SK-N-SH treated with all-trans-retinoic acid at 6 μM for 48 hours (cell line): ENCODE data around the gene PPM1H.
"Not testable (repeated sequence)": the region's sequence is repeated elsewhere in the genome, so short reads cannot be mapped to it uniquely, and the experiment has no call there.

Experiments
- ATAC-seq: fragments of 200-7000 bp; cut with Tn5 transposase; 3 replicates; pipeline ENCODE4 v1.9.1; 2020; ENCODE audit warnings: mild to moderate bottlenecking, moderate library complexity
- ARNTL ChIP-seq: fragments of 450-650 bp; formaldehyde crosslinking; IDR thresholded peaks from 2 replicates; pipeline ENCODE4 v1.5.0; 2020; ENCODE audit warnings: low read depth, mild to moderate bottlenecking, moderate library complexity, borderline replicate concordance
- CSDC2 ChIP-seq: fragments of 250-450 bp; sonication (Bioruptor Pico); IDR thresholded peaks from 2 replicates; pipeline ENCODE4 v1.5.0; 2020; ENCODE audit warnings: mild to moderate bottlenecking, moderate library complexity
- CSRNP3 ChIP-seq: fragments of 250-450 bp; sonication (Bioruptor Pico); IDR thresholded peaks from 2 replicates; pipeline ENCODE4 v1.5.1; 2021; ENCODE audit warnings: mild to moderate bottlenecking, moderate library complexity
- ESRRG ChIP-seq: fragments of 250-450 bp; sonication (Bioruptor Pico); IDR thresholded peaks from 2 replicates; pipeline ENCODE4 v1.6.1; 2021; ENCODE audit warnings: mild to moderate bottlenecking
- GLIS3 ChIP-seq: fragments of 250-450 bp; sonication (Bioruptor Pico); IDR thresholded peaks from 2 replicates; pipeline ENCODE4 v1.5.0; 2020; ENCODE audit warnings: mild to moderate bottlenecking, moderate library complexity
- ISL1 ChIP-seq: fragments of 250-450 bp; sonication (Bioruptor Pico); IDR thresholded peaks from 2 replicates; pipeline ENCODE4 v2.1.2; 2022; ENCODE audit warnings: mild to moderate bottlenecking, moderate library complexity
- OSR1 ChIP-seq: fragments of 250-450 bp; sonication (Bioruptor Pico); IDR thresholded peaks from 2 replicates; pipeline ENCODE4 v1.8.0; 2022; ENCODE audit warnings: moderate library complexity, mild to moderate bottlenecking, inconsistent platforms
- PATZ1 ChIP-seq: fragments of 250-450 bp; sonication (Bioruptor Pico); IDR thresholded peaks from 2 replicates; pipeline ENCODE4 v1.8.0; 2020; ENCODE audit warnings: mild to moderate bottlenecking, moderate library complexity, borderline replicate concordance
- POU6F1 ChIP-seq: fragments of 250-450 bp; sonication (Bioruptor Pico); IDR thresholded peaks from 2 replicates; pipeline ENCODE4 v1.8.0; 2021; ENCODE audit warnings: low read depth, mild to moderate bottlenecking, moderate library complexity, borderline replicate concordance
- PPARA ChIP-seq: fragments of 250-450 bp; sonication (Bioruptor Pico); IDR thresholded peaks from 2 replicates; pipeline ENCODE4 v1.5.0; 2020; ENCODE audit warnings: mild to moderate bottlenecking, borderline replicate concordance
- RARB ChIP-seq: fragments of 250-450 bp; sonication (Bioruptor Pico); IDR thresholded peaks from 2 replicates; pipeline ENCODE4 v1.8.0; 2021; ENCODE audit warnings: mild to moderate bottlenecking, moderate library complexity
- SNAI2 ChIP-seq: fragments of 250-450 bp; sonication (Bioruptor Pico); IDR thresholded peaks from 2 replicates; pipeline ENCODE4 v1.5.0; 2020; ENCODE audit warnings: mild to moderate bottlenecking, moderate library complexity
- TCF4 ChIP-seq: fragments of 250-450 bp; sonication (Bioruptor Pico); IDR thresholded peaks from 2 replicates; pipeline ENCODE4 v1.8.0; 2021; ENCODE audit warnings: mild to moderate bottlenecking, moderate library complexity, borderline replicate concordance
- TOX ChIP-seq: fragments of 250-450 bp; sonication (Bioruptor Pico); IDR thresholded peaks from 2 replicates; pipeline ENCODE4 v1.8.0; 2021; ENCODE audit warnings: mild to moderate bottlenecking, moderate library complexity, borderline replicate concordance
- ZFP3 ChIP-seq: fragments of 250-450 bp; sonication (Bioruptor Pico); IDR thresholded peaks from 2 replicates; pipeline ENCODE4 v1.5.0; 2020; ENCODE audit warnings: mild to moderate bottlenecking, moderate library complexity
- ZFP30 ChIP-seq: fragments of 450-650 bp; formaldehyde crosslinking; IDR thresholded peaks from 2 replicates; pipeline ENCODE4 v1.5.0; 2022; ENCODE audit warnings: mild to moderate bottlenecking, moderate library complexity
- ZNF565 ChIP-seq: fragments of 450-650 bp; formaldehyde crosslinking; conservative IDR thresholded peaks from 2 replicates; pipeline ENCODE4 v1.5.0; 2020; ENCODE audit warnings: low read depth, mild to moderate bottlenecking, moderate library complexity
- ZNF70 ChIP-seq: fragments of 450-650 bp; formaldehyde crosslinking; IDR thresholded peaks from 2 replicates; pipeline ENCODE4 v1.5.0; 2020; ENCODE audit warnings: mild to moderate bottlenecking, moderate library complexity
- ZNF8 ChIP-seq: fragments of 450-650 bp; formaldehyde crosslinking; IDR thresholded peaks from 2 replicates; pipeline ENCODE4 v1.5.0; 2020; ENCODE audit warnings: mild to moderate bottlenecking, moderate library complexity
- TF ChIP-seq, protein P1 (sequence below): fragments of 250-450 bp; sonication (Bioruptor Pico); IDR thresholded peaks from 2 replicates; pipeline ENCODE4 v1.5.1; 2020; ENCODE audit warnings: low read depth, mild to moderate bottlenecking, moderate library complexity
- TF ChIP-seq, protein P2 (sequence below): fragments of 250-450 bp; sonication (Bioruptor Pico); IDR thresholded peaks from 2 replicates; pipeline ENCODE4 v1.5.0; 2020; ENCODE audit warnings: mild to moderate bottlenecking, moderate library complexity

The PPM1H gene

DNA sequence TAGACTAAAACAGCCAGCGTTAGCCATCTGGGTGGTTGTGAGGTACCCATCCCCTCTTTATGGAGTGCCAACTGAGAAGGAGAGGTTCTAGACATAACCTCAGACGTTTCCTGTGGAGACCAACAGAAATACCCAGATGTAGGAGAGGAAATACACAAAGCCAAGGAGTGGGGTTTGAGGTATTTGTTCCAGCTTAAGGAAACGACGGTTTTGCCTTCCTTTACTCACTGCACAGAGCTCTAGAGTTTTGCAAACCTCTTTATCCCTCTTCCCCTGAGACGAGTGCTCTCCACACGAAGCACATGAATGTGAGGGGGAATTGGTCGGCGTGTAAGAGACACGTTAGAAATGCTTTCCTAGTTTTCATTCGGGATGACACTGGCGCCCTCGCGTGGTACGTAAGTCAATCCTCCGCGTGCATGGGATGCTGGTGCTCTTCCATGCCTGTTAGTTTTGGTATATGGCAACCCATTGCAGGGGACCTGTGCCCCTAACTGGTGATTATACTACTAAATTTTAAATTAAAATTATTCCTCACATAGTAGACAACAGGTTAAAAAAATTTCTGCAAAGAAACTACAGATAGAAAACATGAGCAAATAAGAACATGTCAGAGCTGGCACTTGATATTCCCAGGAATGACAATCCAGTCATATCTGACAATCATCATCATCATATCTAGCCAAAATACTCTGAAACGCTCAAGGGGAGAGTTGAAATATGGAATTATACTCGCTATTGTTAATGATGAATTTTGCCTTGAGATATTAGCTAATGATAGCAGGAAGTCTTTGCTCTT, 121.7 kb downstream of the PPM1H start (continued):
- no peak for TF ChIP-seq ARNTL (CRISPR knock-in tag)
- no peak for TF ChIP-seq ZFP30 (CRISPR knock-in tag)

- not testable (repeated sequence) for ATAC-seq
These were observed 123.5 kb downstream of the PPM1H start for GRCh38 chr12:62811481-62811880.

GRCh38 chr12:62808166-62808879, 126.6 kb downstream of the PPM1H start:
- no peak for TF ChIP-seq ZNF70
- TF ChIP-seq POU6F1 = no peak
- no peak for TF ChIP-seq CSDC2 (CRISPR knock-in tag)
- TF ChIP-seq ESRRG (CRISPR knock-in tag) = no peak
- no peak for TF ChIP-seq RARB (CRISPR knock-in tag)
- no peak for TF ChIP-seq ARNTL (CRISPR knock-in tag)
- TF ChIP-seq TCF4 = no peak
- no peak for ATAC-seq

GRCh38 chr12:62806893-62807292, 128.1 kb downstream of the PPM1H start:
- no peak for ATAC-seq
- TF ChIP-seq CSRNP3 (CRISPR knock-in tag) (no peak), GLIS3 (CRISPR knock-in tag) (no peak), TCF4 (no peak), ZNF8 (CRISPR knock-in tag) (no peak), ZFP3 (CRISPR knock-in tag) (no peak), PATZ1 (CRISPR knock-in tag) (no peak), CSDC2 (CRISPR knock-in tag) (no peak), PPARA (CRISPR knock-in tag) (no peak), RARB (CRISPR knock-in tag) (no peak)
- TF ChIP-seq, protein P1, sequence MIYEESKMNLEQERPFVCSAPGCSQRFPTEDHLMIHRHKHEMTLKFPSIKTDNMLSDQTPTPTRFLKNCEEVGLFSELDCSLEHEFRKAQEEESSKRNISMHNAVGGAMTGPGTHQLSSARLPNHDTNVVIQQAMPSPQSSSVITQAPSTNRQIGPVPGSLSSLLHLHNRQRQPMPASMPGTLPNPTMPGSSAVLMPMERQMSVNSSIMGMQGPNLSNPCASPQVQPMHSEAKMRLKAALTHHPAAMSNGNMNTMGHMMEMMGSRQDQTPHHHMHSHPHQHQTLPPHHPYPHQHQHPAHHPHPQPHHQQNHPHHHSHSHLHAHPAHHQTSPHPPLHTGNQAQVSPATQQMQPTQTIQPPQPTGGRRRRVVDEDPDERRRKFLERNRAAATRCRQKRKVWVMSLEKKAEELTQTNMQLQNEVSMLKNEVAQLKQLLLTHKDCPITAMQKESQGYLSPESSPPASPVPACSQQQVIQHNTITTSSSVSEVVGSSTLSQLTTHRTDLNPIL (CRISPR knock-in tag) = no peak

GRCh38 chr12:62806244-62806836, 128.6 kb downstream of the PPM1H start:
- TF ChIP-seq, protein P2, sequence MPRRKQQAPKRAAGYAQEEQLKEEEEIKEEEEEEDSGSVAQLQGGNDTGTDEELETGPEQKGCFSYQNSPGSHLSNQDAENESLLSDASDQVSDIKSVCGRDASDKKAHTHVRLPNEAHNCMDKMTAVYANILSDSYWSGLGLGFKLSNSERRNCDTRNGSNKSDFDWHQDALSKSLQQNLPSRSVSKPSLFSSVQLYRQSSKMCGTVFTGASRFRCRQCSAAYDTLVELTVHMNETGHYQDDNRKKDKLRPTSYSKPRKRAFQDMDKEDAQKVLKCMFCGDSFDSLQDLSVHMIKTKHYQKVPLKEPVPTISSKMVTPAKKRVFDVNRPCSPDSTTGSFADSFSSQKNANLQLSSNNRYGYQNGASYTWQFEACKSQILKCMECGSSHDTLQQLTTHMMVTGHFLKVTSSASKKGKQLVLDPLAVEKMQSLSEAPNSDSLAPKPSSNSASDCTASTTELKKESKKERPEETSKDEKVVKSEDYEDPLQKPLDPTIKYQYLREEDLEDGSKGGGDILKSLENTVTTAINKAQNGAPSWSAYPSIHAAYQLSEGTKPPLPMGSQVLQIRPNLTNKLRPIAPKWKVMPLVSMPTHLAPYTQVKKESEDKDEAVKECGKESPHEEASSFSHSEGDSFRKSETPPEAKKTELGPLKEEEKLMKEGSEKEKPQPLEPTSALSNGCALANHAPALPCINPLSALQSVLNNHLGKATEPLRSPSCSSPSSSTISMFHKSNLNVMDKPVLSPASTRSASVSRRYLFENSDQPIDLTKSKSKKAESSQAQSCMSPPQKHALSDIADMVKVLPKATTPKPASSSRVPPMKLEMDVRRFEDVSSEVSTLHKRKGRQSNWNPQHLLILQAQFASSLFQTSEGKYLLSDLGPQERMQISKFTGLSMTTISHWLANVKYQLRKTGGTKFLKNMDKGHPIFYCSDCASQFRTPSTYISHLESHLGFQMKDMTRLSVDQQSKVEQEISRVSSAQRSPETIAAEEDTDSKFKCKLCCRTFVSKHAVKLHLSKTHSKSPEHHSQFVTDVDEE (CRISPR knock-in tag) = no peak
- no peak for TF ChIP-seq ZNF565 (CRISPR knock-in tag)
- TF ChIP-seq ISL1 = no peak
- TF ChIP-seq TOX (CRISPR knock-in tag) = no peak
- TF ChIP-seq PPARA (CRISPR knock-in tag) = no peak
- no peak for TF ChIP-seq RARB (CRISPR knock-in tag)
- TF ChIP-seq TCF4 = no peak
- no peak for TF ChIP-seq OSR1
- TF ChIP-seq CSDC2 (CRISPR knock-in tag) = no peak
- no peak for TF ChIP-seq SNAI2
- TF ChIP-seq ZNF8 (CRISPR knock-in tag) = no peak
- TF ChIP-seq, all 23 proteins: peak for 0
- ATAC-seq = no peak
